ENCODE measurements around the gene SMC6. TPM values are rescaled to one million over a fixed set of nuclear protein-coding genes. Genes with fewer than 3 reads are reported as not detected.

SMC6 gene
- total and polyA plus RNA-seq, 2 donors = 15.9 to 23.3 TPM

Other genes starting within 250 kb of the SMC6 start
- gene RAD51AP2, start 235.4 kb downstream of the SMC6 start, total RNA-seq = not detected
- 0.18 TPM for gene RAD51AP2, start 235.4 kb downstream of the SMC6 start, polyA plus RNA-seq
- 0.47 TPM for gene VSNL1, start 213.1 kb downstream of the SMC6 start, total RNA-seq
- 1.4 TPM for gene VSNL1, start 213.1 kb downstream of the SMC6 start, polyA plus RNA-seq
- 9.5 TPM for gene GEN1, start 328 bp upstream of the SMC6 start, total RNA-seq
- 6.6 TPM for gene GEN1, start 328 bp upstream of the SMC6 start, polyA plus RNA-seq
- gene MSGN1, start 62.6 kb upstream of the SMC6 start, total RNA-seq = not detected
- gene MSGN1, start 62.6 kb upstream of the SMC6 start, polyA plus RNA-seq = not detected
- gene KCNS3, start 124.9 kb upstream of the SMC6 start, total RNA-seq = 0.52 TPM
- 0.68 TPM for gene KCNS3, start 124.9 kb upstream of the SMC6 start, polyA plus RNA-seq